Activated T-cell treated with anti-CD3 and anti-CD28 coated beads, Interleukin-2, amount 50 U/mL, for 72 hours (primary cell): ENCODE measurements around the gene ABHD17C. TPM values are rescaled to one million over a fixed set of nuclear protein-coding genes. Genes with fewer than 3 reads are reported as not detected.
A peak's percentile ranks its signal among the peaks of the same experiment; 100 is the strongest.

Experiments
- ATAC-seq, 2 donors: fragments of 150-1000 bp; cut with Tn5 transposase; replicated peaks in 1 of 2; 2 replicates each; pipeline ENCODE4 v1.10.0; 2021; ENCODE audit warnings: moderate library complexity in 2 of 2, mild to moderate bottlenecking in 1 of 2
- DNase-seq, 2 donors: peaks; one replicate each; pipeline ENCODE4 v3.0.0; 2021 to 2022; ENCODE audit warnings: mixed read lengths in 1 of 2
- H3K27ac Mint-ChIP-seq: one replicate; pipeline ENCODE4 v1.8.0; 2022; ENCODE audit warnings: mild to moderate bottlenecking, moderate library complexity, mixed read lengths
- H3K27me3 Mint-ChIP-seq: one replicate; pipeline ENCODE4 v1.8.0; 2022; ENCODE audit warnings: low read depth, mixed read lengths
- H3K36me3 Mint-ChIP-seq, 2 donors: one replicate each; pipeline ENCODE4 v1.8.0; 2022; ENCODE audit warnings: mixed read lengths in 2 of 2, mild to moderate bottlenecking in 1 of 2; ENCODE audit not compliant: insufficient read depth in 2 of 2
- H3K4me1 Mint-ChIP-seq: one replicate; pipeline ENCODE4 v1.8.0; 2022; ENCODE audit warnings: low read depth, mixed read lengths
- H3K4me3 Mint-ChIP-seq, 2 donors: one replicate each; pipeline ENCODE4 v1.8.0; 2022; ENCODE audit warnings: mild to moderate bottlenecking in 2 of 2, mixed read lengths in 2 of 2, moderate library complexity in 2 of 2
- H3K9me3 Mint-ChIP-seq, 2 donors: one replicate each; pipeline ENCODE4 v1.8.0; 2022; ENCODE audit warnings: mixed read lengths in 2 of 2
- total RNA-seq, 2 donors: library from RNA; stranded (reverse); gene quantifications; one replicate each; pipeline ENCODE4 v1.2.3, GENCODE V29; 2022

Gene ABHD17C
- total RNA-seq, 2 donors from 2014 or later = 7.0 to 9.1 TPM

DNA sequence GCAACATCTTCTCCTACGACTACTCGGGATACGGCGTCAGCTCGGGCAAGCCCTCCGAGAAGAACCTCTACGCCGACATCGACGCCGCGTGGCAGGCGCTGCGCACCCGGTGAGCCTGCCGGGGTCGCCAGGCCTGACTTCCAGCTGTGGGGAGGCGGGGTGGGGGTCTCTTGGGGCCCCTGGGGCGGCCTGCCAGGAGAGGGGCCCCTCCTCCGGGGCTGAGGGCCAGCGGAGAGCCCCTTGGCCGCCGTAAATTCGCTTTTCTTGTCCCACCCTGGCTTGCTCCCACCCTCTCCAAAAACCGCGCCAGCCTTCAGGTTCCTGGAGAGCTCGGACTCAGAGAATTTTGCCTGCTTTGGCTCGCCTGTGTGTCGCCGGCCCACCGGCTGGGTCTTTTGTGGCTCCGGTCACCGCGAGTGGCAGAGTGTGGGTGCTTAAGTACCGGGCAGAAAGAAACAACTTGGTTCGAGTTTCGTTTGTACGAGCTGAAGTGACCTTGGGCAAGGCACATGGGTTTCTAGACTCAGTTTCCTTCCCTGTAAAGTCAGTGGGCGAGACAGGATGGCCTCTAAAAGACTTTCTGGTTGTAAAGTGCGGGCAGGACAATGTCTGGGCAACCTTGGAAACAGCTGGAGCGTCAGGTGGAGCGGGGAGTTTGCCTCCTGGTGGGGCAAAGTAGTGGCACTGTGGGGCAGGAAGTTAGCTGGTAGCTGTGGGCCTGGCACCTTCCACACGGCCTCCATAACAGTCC, 976 bp downstream of the ABHD17C start:
- DNase-seq (peak; percentile 20 to 28), ATAC-seq (no peak)
- peak overlapping the region; percentile 92 to 93 for H3K4me3 Mint-ChIP-seq
- peaks cover 10% of the 10 kb centered on the region for H3K27me3 Mint-ChIP-seq
- H3K36me3 Mint-ChIP-seq = peaks cover 0 to 4% of the 10 kb centered on the region in 2 donors
- peak overlapping the region; percentile 70 for H3K27ac Mint-ChIP-seq
- no peaks in the 10 kb centered on the region for H3K9me3 Mint-ChIP-seq
- H3K4me1 Mint-ChIP-seq = peaks cover 23% of the 10 kb centered on the region

DNA sequence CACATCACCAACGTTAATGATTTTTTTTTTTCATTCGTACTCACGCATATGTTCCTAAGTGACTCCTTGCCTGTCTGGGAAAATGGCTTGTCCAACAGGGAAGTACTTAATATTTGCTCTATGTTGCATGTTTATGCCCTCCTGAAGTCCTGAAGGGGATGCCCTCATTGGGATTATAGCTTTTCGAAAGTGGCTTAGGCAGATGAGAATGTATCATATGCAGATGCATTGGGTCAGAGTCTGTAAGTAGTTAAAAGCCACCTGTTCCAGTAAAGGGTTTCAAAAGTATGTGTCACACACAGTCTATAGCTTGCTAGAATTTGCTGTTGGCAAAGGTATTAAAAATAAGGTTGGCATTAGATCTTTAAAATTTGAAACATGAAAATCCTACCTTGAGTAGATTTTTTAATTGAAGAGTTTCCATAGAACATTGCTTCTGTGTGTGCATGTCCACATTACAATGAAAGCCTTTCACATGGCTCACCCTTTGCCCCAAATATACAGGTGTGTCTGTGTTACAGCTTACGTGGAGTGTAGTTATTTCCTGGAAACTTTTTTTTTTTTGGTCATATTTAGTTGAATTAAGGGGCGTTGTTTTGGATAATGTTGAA, 2.1 kb downstream of the ABHD17C start:
- no peak overlapping the region for H3K27ac Mint-ChIP-seq
- H3K36me3 Mint-ChIP-seq = peaks cover 0 to 4% of the 10 kb centered on the region in 2 donors
- no peak for ATAC-seq
- H3K4me1 Mint-ChIP-seq = peaks cover 23% of the 10 kb centered on the region
- peak overlapping the region; percentile 92 to 93 for H3K4me3 Mint-ChIP-seq
- peaks cover 14% of the 10 kb centered on the region for H3K27me3 Mint-ChIP-seq
- DNase-seq = no peak
- no peaks in the 10 kb centered on the region for H3K9me3 Mint-ChIP-seq

DNA sequence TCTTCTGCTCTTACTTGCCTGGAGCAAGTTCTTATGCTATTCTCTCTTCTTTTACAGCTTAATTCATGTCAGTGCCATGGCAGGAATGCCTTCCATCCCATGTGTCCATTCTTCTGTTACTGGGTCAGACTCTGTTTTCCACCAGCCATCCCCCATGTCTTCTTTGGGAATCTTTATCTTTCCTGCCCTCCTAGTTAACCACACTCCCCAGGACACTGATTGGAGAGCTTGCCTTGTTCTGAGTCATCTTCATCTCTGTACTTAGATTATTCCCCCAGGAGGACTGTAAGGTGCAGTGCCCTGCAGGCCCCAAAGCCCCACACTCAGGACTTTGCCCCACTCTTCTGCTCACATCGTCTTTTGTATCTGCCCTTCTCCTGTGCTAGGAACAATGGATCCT, 3.6 kb downstream of the ABHD17C start:
- no peak for DNase-seq
- Mint-ChIP-seq H3K27me3 (peaks cover 20% of the 10 kb centered on the region), H3K36me3 (peaks cover 0 to 4% of the 10 kb centered on the region in 2 donors), H3K9me3 (no peaks in the 10 kb centered on the region), H3K27ac (no peak overlapping the region), H3K4me1 (peaks cover 23% of the 10 kb centered on the region), H3K4me3 (no peak overlapping the region)
- ATAC-seq = no peak

DNA sequence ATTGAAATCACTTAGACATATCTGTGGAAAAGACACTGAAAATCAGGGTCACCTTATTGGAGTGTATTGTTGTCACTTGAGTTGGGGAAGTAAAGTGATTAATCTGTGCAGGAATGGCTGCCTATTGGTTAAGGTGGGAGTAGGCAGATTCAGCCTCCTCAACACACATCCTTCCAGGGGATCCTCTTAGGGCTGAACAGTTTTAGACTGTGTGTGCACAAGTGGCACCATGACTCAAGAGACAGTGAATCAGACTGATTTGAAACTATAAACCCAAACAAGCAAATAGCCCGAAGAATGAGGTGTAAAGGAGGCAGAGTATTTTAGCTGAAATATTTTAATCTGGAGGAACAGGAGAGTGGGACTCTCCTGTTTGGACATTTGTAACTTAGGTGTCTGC, 4.9 kb downstream of the ABHD17C start:
- H3K9me3 Mint-ChIP-seq = no peaks in the 10 kb centered on the region
- H3K4me3 Mint-ChIP-seq = no peak overlapping the region
- DNase-seq (no peak), ATAC-seq (peak in 1 of 2 donors; percentile 19)
- peaks cover 20% of the 10 kb centered on the region for H3K27me3 Mint-ChIP-seq
- H3K27ac Mint-ChIP-seq = no peak overlapping the region
- H3K36me3 Mint-ChIP-seq = peaks cover 0 to 2% of the 10 kb centered on the region in 2 donors
- peaks cover 23% of the 10 kb centered on the region for H3K4me1 Mint-ChIP-seq

DNA sequence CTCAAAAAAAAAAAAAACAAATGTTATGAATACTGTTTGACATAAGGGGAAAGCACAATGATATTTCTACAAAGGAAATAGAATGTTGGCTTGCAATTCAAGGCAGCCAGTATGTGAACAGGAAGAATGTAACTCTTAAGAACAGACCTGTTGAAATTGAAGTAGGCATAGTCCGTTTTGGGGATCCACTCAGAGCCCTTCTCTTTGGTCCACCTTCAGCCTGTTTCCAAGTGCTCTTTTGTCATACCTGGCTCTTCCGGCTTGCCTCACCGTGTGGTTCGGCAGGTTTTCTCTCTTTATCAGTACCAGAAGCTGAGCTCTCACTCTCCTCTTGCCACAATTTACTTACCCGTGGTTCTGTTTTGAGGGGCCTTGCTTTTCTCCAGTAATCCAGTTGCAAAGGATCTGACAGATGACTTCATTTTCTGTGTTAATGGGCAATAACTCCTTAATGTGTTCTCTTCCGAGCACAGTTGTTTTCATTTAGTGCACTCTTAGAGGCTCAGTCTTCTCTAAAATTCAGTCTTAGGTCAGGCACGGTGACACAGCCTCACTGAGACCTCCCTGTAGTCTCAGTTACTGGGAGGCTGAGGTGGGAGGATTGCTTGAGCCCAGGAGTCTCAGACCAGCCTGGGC, 6.7 kb downstream of the ABHD17C start:
- no peak overlapping the region for H3K4me3 Mint-ChIP-seq
- H3K36me3 Mint-ChIP-seq = no peaks in the 10 kb centered on the region
- DNase-seq (no peak), ATAC-seq (no peak)
- no peak overlapping the region for H3K27ac Mint-ChIP-seq
- H3K9me3 Mint-ChIP-seq = no peaks in the 10 kb centered on the region
- H3K27me3 Mint-ChIP-seq = peaks cover 19% of the 10 kb centered on the region
- peaks cover 16% of the 10 kb centered on the region for H3K4me1 Mint-ChIP-seq

DNA sequence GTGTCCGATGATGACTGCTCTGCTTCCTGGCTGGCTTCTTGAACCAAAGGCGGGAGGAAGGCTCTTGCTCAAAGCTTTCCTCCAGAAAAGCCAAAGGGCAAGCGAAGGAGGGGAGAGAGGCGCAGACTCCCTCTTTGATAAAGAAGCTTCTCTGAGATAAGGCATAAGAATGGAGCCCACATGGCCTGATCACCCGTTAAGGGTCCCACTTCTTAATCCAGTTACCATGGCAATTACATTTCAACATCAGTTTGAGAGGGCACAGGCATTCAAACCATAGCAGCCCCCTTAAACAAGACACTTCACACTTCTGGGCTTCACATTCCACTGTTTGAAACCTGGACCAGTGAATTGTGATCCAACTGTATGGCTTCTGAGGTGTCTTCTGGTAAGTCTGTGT, 8.0 kb downstream of the ABHD17C start:
- no peak for ATAC-seq
- H3K36me3 Mint-ChIP-seq = no peaks in the 10 kb centered on the region
- DNase-seq = no peak
- no peak overlapping the region for H3K4me3 Mint-ChIP-seq
- peaks cover 15% of the 10 kb centered on the region for H3K27me3 Mint-ChIP-seq
- H3K9me3 Mint-ChIP-seq = no peaks in the 10 kb centered on the region
- H3K27ac Mint-ChIP-seq = no peak overlapping the region
- peaks cover 10% of the 10 kb centered on the region for H3K4me1 Mint-ChIP-seq

DNA sequence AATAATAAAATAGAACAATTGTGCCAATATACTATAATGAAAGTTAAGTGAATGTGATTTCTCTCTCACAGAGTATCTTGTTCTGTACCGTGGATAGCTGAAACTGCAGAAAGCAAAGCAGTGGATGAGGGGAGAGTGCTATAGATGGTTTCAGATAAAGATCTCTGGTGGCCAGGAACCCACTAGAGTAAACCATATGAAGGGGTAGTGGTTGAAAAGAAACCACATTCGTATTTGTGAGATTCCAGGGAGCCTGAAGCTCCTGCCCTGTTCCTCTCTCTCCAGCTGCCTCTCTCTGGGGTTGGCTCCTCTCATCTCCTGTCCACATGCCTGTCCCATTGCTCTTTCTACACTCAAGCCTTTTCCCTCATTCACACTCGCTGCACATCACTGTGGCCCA, 8.9 kb downstream of the ABHD17C start:
- ATAC-seq (no peak), DNase-seq (no peak)
- no peak overlapping the region for H3K4me3 Mint-ChIP-seq
- peaks cover 15% of the 10 kb centered on the region for H3K27me3 Mint-ChIP-seq
- H3K4me1 Mint-ChIP-seq = peaks cover 10% of the 10 kb centered on the region
- no peak overlapping the region for H3K27ac Mint-ChIP-seq
- H3K36me3 Mint-ChIP-seq = no peaks in the 10 kb centered on the region
- H3K9me3 Mint-ChIP-seq = no peaks in the 10 kb centered on the region

DNA sequence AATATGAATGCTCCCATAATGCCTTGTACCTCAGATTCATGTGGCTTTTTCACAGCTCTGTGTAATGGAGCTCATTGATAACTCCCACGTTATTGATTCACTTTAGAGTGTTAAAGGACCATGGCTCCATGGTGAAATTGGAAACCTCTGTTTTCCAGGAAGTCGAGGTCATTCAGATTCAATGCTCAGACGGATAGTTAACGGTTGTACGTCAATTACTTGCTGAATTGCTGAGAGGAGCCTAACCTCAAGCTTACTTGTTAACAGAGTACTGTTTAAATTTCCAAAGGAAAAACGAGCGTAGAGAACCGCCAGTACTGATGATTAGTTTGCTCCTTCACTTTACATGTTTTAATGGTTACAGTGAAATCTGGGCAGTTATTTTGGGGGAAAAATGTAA, 11.1 kb downstream of the ABHD17C start:
- no peak for ATAC-seq
- no peaks in the 10 kb centered on the region for H3K36me3 Mint-ChIP-seq
- H3K4me1 Mint-ChIP-seq = peaks cover 12% of the 10 kb centered on the region
- no peak overlapping the region for H3K4me3 Mint-ChIP-seq
- no peak for DNase-seq
- H3K27me3 Mint-ChIP-seq = peaks cover 10% of the 10 kb centered on the region
- H3K27ac Mint-ChIP-seq = no peak overlapping the region
- H3K9me3 Mint-ChIP-seq = no peaks in the 10 kb centered on the region

DNA sequence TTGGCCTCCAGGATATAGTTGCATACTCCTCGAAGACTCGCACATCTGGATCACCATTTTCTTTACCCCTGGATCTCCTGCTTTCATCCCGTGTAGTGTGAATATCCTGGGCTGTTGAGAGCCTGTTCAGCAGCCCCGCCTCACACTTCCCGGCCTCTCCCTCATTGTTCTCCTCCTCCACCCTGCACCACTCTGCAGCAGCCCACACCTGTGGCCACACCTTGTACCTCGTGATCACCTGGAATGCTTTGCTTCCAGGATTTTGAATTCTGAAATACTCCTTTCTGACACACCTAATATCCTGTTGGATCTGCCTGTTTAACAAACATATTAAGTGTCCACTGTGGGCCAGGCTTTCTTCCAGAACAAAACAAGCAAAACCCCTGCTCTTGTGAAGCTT, 14.4 kb downstream of the ABHD17C start:
- Mint-ChIP-seq H3K27ac (no peak overlapping the region), H3K36me3 (no peaks in the 10 kb centered on the region), H3K4me3 (no peak overlapping the region), H3K27me3 (no peaks in the 10 kb centered on the region), H3K9me3 (no peaks in the 10 kb centered on the region), H3K4me1 (peaks cover 25% of the 10 kb centered on the region)
- no peak for ATAC-seq
- no peak for DNase-seq

DNA sequence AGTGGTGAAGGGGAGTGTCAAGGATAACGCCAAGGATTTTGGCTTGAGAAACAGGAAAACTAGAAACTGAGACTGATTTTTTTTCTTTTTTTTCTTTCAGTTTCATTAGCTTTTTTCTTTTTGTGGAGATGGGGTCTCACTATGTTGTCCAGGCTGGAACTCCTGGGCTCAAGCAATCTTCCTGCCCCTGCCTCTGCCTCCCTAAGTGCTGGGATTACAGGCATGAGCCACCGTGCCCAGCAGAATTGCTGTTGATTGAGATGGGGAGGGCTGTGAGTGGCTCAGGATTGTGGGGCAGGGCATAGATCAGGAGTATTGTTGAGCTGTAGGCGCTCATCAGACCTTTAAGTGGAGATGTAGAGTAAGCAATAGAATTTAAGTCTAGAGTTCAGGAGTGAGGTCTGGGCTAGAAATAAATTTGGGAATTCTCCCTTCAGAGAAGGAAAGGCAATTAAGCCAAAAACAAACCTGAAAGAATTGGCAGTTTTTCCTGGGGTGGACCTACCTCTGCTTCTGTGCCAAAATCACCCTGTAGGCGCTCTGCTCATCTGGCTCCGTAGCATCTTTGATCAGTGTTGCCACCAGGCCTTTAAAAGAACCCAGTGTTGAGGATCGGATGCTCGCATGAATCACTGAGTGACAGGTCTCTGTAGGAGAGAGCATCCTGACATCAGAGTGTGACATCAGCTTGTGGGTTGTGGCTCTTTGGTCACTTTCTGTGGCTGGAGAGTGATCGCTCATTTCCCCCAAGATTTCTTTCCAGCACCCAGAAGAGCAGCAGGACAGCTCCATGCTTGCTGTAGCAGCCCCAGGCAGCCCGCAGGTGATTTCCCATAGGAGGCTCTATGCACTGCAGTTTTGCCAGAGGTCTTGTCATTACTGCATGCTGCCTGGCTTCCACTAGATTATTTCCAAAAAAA, 15.8 kb downstream of the ABHD17C start:
- ATAC-seq = peak; percentile 99
- H3K27ac Mint-ChIP-seq = peak overlapping the region; percentile 87

DNA sequence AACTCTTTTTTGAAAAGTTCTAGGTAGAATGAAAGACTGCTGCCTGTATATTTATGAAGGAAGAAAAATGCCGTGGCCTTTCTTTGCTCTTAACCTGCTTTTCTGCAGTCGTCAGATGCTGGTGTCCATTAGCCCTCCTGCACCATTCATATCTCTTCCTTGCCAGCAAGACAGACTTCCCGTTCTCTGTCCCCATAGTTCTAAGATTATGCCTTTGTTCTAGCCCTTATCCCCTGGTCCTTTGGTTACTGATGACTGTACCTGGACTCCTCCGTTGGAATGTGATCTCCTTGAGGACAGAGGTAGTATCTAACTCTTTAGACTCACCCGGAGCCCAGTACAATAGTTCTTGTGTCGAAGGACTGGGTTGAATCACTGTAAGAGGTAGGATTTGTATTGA, 16.8 kb downstream of the ABHD17C start:
- no peak overlapping the region for H3K27ac Mint-ChIP-seq
- H3K36me3 Mint-ChIP-seq = no peaks in the 10 kb centered on the region
- H3K4me3 Mint-ChIP-seq = no peak overlapping the region
- DNase-seq = no peak
- peaks cover 25% of the 10 kb centered on the region for H3K4me1 Mint-ChIP-seq
- H3K27me3 Mint-ChIP-seq = no peaks in the 10 kb centered on the region
- H3K9me3 Mint-ChIP-seq = no peaks in the 10 kb centered on the region
- no peak for ATAC-seq

More for the DNA sequence above, 15.8 kb downstream of the ABHD17C start:
- Mint-ChIP-seq H3K4me3 (peak overlapping the region in 1 of 2 donors; percentile 9), H3K36me3 (no peaks in the 10 kb centered on the region), H3K27me3 (no peaks in the 10 kb centered on the region), H3K4me1 (peaks cover 25% of the 10 kb centered on the region), H3K9me3 (no peaks in the 10 kb centered on the region)
- peak; percentile 79 to 81 for DNase-seq

DNA sequence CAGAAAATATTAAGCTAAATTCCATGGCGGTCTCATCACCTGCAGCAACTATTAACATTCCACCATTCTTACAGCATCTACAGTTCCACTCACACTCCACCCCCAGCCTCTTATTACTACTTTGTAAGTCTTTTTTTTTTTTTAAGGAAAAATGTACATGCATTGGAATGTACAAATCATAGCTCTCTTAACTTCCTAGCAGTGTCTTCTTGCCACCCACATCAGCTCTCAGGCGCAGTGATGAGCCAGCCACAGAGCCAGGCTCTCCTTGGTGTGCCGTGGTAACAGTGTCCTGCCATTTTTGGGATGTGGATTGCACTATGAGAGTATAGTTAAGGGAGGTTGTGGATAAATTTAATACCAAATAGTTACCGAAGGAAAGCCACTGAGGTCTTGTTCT, 17.8 kb downstream of the ABHD17C start:
- Mint-ChIP-seq H3K4me1 (peaks cover 25% of the 10 kb centered on the region), H3K9me3 (no peaks in the 10 kb centered on the region), H3K27ac (no peak overlapping the region), H3K36me3 (no peaks in the 10 kb centered on the region), H3K27me3 (no peaks in the 10 kb centered on the region), H3K4me3 (no peak overlapping the region)
- DNase-seq (no peak), ATAC-seq (no peak)

DNA sequence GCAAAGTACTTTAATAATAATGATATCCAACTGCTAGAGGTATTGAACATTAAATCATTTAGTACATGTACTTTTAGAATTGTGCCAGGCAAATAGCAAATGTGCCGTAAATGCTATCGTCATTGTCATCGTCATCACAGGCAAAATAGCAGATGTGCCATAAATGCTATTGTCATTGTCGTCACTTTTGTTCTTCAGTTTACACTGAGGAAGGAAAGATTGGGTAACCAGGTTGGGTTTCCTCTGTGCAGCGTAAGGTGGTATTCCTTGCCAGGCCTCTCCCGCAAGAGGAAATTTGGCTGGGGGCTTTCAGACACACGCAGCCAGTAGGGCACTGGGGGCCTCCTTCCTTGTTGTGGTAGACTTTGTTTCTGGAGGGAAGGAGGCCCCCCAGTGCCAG, 26.4 kb downstream of the ABHD17C start:
- H3K27ac Mint-ChIP-seq = no peak overlapping the region
- no peaks in the 10 kb centered on the region for H3K4me1 Mint-ChIP-seq
- DNase-seq (no peak), ATAC-seq (no peak)
- no peaks in the 10 kb centered on the region for H3K27me3 Mint-ChIP-seq
- H3K9me3 Mint-ChIP-seq = no peaks in the 10 kb centered on the region
- no peak overlapping the region for H3K4me3 Mint-ChIP-seq
- H3K36me3 Mint-ChIP-seq = no peaks in the 10 kb centered on the region
